GM19468 (cell line): Measurements from ENCODE around the gene DUSP16.

Source experiments
- ATAC-seq: cut with Tn5 transposase; IDR thresholded peaks from one replicate; pipeline ENCODE4 v1.9.1; 2021; ENCODE audit warnings: mild to moderate bottlenecking, moderate library complexity, moderate number of reproducible peaks; ENCODE audit not compliant: unreplicated experiment; ENCODE audit errors: extremely low read depth

The DUSP16 gene

GRCh38 chr12:12449533-12450025 lies 113.1 kb downstream of the DUSP16 start:
- ATAC-seq, result no peak

GRCh38 chr12:12447837-12448236 lies 114.8 kb downstream of the DUSP16 start:
- no peak for ATAC-seq

- ATAC-seq, result no peak
Measured at GRCh38 chr12:12447236-12447635, 115.4 kb downstream of the DUSP16 start.

- ATAC-seq, result no peak
Measured at GRCh38 chr12:12446786-12447185, 115.9 kb downstream of the DUSP16 start.

- no peak for ATAC-seq
Measured at GRCh38 chr12:12445882-12446181, 116.8 kb downstream of the DUSP16 start.

- no peak for ATAC-seq
Measured at GRCh38 chr12:12445165-12445881, 117.3 kb downstream of the DUSP16 start.

- no peak for ATAC-seq
Measured at GRCh38 chr12:12443431-12443878, 119.2 kb downstream of the DUSP16 start.

- ATAC-seq, result no peak
Measured at GRCh38 chr12:12442548-12443071, 120.1 kb downstream of the DUSP16 start.

GRCh38 chr12:12441843-12442461 lies 120.7 kb downstream of the DUSP16 start:
- no peak for ATAC-seq

GRCh38 chr12:12441429-12441807 lies 121.2 kb downstream of the DUSP16 start:
- ATAC-seq, result no peak

- ATAC-seq, result no peak
Measured at GRCh38 chr12:12440784-12441428, 121.8 kb downstream of the DUSP16 start.

- ATAC-seq, result no peak
Measured at GRCh38 chr12:12439636-12440035, 123.0 kb downstream of the DUSP16 start.

GRCh38 chr12:12436831-12437345 lies 125.8 kb downstream of the DUSP16 start:
- no peak for ATAC-seq

- ATAC-seq, result no peak
Measured at GRCh38 chr12:12433203-12433731, 129.4 kb downstream of the DUSP16 start.

- ATAC-seq, result no peak
Measured at GRCh38 chr12:12432364-12432763, 130.3 kb downstream of the DUSP16 start.

GRCh38 chr12:12428961-12429657 lies 133.6 kb downstream of the DUSP16 start:
- no peak for ATAC-seq

- ATAC-seq, result no peak
Measured at GRCh38 chr12:12428047-12428446, 134.6 kb downstream of the DUSP16 start.

GRCh38 chr12:12427568-12427967 lies 135.1 kb downstream of the DUSP16 start:
- ATAC-seq, result no peak

GRCh38 chr12:12425616-12426015 lies 137.0 kb downstream of the DUSP16 start:
- no peak for ATAC-seq

GRCh38 chr12:12425001-12425400 lies 137.7 kb downstream of the DUSP16 start:
- ATAC-seq, result no peak
